LNCAP (cell line): Measurements from ENCODE around the gene STT3B.
A peak's percentile ranks its signal among the peaks of the same experiment; 100 is the strongest.

Source experiments
- TF ChIP-seq, protein P1 (sequence below): fragments of 450-650 bp; IDR thresholded peaks from 2 replicates; pipeline ENCODE4 v1.5.1; 2017; ENCODE audit warnings: mild to moderate bottlenecking

STT3B gene

DNA sequence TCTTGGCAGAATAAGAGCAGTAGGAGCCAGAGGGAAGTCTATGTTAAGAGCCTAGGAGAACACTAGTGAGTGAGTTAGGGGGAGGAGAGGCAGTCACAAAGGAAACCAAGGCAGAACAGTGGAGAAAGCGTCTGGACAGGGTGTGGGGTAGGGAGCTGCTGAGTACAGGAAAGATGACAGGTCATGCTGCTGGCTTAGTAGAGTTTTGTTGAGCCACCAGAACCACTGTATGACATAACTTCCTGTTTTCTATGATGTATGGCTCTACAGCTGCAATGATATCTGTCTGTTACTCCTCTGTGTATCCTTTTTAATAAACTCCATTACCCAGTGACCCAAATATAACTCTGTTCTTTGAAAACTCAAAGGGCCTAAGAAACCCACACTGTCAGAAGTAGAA lies 10.6 kb upstream of the STT3B start:
- TF ChIP-seq, protein P1, sequence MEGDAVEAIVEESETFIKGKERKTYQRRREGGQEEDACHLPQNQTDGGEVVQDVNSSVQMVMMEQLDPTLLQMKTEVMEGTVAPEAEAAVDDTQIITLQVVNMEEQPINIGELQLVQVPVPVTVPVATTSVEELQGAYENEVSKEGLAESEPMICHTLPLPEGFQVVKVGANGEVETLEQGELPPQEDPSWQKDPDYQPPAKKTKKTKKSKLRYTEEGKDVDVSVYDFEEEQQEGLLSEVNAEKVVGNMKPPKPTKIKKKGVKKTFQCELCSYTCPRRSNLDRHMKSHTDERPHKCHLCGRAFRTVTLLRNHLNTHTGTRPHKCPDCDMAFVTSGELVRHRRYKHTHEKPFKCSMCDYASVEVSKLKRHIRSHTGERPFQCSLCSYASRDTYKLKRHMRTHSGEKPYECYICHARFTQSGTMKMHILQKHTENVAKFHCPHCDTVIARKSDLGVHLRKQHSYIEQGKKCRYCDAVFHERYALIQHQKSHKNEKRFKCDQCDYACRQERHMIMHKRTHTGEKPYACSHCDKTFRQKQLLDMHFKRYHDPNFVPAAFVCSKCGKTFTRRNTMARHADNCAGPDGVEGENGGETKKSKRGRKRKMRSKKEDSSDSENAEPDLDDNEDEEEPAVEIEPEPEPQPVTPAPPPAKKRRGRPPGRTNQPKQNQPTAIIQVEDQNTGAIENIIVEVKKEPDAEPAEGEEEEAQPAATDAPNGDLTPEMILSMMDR = no peak

DNA sequence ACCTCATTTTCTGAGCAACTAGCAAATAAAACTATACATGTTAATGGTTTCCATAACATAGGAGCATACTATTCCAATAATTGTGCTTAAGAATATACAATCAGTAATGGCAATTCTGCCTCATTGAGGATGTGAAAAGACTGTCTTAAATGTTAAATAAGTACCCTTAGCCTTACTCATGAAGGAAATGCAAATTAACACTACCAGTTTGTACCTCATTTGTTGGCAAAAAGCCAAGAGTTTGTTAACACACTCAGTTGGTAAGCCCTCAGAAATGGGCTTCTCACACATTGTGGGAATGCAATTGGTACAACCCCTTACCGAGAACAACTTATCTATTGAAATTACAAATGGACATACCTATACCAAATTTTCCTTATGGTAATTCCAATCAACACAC lies 9.2 kb upstream of the STT3B start:
- TF ChIP-seq, protein P1 = no peak

DNA sequence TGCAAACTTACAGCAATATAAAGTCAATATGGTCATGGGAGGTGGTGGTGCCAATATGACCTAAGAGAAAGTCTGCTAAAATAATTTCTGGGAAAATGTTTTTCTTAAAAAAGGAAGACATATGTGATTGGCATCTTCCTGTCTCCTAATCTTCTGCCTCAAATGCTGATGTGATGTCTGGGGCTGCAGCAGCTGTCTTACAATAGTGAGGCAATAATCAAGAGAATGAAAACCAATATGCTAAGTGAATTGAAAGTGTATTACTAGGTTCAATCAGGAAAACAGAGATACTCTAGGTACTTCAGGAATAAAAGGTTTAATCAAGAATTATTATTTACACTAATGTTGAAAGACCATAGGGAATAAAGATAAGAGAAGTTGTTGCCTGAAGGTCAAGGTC lies 7.2 kb upstream of the STT3B start:
- TF ChIP-seq, protein P1 = no peak

DNA sequence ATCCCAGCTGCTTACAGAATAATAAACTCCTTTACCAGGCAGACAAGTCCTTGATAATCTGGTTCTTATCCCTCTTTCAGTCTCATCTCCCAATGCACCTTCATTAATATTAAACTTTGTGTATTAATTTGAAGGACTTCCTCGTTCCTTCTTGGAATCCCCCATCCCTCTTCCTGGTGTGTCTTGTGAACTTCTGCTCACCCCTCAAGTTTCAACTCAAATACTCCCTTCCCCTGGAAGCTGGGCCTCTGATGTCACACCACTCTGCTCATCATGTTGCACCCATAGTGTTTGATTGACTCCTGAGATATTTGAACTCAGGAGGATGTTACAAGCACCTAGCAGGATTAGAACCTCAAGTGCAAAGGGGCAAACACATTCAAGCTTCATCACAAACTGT lies 3.3 kb upstream of the STT3B start:
- TF ChIP-seq, protein P1 = no peak

DNA sequence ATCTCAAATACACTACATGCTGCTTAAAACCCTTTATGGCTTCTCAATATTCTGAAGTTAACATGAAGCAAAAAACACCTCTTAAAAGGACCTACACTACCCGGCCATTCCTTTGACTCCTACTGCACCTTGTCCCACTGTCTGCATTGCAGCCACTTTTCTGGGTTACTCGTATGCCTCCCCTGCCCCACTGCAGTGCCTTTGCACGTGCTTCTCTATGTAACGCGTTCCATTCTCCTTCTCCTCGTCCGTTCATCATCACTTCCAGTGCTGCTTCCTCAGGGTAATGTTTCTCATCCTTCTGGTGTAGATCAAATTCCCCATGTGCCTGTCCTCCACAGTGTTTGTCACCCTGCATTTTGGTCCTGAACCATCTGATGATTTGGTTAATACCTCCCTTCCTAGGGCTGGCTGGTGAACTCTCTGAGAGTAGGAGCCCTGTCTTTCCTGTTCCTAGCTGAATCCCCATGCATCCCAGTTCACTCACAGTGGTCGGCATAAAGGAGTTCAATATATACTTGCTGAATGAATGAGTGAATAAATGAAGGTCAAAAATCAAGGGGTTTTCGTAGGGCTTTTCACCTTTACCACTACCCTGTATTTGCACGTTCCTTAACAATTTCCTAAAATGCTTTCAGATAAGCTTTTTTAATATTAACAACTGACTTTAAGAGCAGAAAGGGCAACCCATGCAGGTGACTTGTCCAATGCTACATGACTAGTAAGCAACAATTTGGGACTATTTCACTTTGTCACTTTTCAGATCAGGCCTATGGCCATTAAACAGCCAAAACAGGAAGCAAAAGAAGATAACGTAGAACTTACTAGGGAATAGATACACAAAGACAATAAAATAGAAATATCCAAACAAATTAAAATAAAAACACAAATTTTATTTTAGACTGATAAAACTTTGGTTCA lies 2.4 kb upstream of the STT3B start:
- TF ChIP-seq, protein P1 = no peak

DNA sequence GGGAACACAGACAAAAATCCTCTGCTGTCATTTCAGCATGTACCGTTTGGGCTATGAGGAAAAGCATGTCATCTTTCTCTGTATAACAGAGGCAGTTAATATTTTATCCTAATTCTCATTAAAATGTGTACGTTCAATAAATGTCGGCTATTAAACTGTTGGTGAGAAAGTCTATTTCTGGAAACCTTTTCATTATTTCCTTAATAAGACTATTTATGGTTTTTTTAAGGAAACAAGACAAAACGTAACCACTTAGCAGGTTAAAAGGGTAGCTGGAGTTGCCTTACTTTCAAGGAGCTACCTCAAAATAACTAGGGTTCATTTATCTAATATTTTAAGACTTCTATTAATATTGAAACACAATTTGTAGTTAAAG lies 1.8 kb upstream of the STT3B start:
- TF ChIP-seq, protein P1 = no peak

DNA sequence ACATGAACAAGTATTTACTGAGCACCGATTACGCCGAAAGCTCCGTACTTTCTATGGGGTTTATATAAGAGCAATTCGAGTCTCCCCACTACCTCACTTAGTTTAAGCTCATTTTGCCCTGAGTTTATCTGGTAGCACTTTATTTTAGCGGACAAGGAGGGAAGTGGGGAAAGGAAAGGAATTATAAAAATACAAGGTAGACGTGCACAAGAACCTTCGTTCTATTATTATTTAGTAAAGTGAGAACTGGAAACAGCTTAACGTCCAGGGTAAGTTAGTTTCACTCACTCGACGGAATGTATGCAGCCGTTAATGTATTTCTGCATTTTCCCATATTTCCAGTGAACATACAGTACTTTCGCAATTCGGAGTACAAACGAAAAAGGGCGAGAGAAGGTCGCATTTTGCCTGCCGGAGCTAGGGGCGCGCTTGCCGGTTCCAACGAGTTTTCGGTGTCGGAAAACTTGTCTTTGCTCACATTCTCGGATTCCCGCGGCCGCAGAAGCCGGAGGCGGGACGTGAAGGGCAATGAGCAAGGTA lies 1.2 kb upstream of the STT3B start:
- TF ChIP-seq, protein P1 = peak; percentile 29; the same call in 1 of the 2 replicates
